Amniotic stem cell (primary cell): ENCODE data around the gene ARL15.
"Not testable (repeated sequence)": the region's sequence is repeated elsewhere in the genome, so short reads cannot be mapped to it uniquely, and the experiment has no call there.

ENCODE experiments used
- DNase-seq: peaks from one replicate; lab custom pipeline; 2025; lab: John Stamatoyannopoulos, UW

Gene ARL15

GRCh38 chr5:53895091-53895683 is 415.2 kb downstream of the ARL15 start:
- DNase-seq = no peak

GRCh38 chr5:53893626-53894025 is 416.7 kb downstream of the ARL15 start:
- no peak for DNase-seq

- no peak for DNase-seq
Measured at GRCh38 chr5:53892224-53892623, 418.1 kb downstream of the ARL15 start.

- no peak for DNase-seq
Measured at GRCh38 chr5:53891159-53891558, 419.2 kb downstream of the ARL15 start.

- no peak for DNase-seq
Measured at GRCh38 chr5:53890490-53890889, 419.9 kb downstream of the ARL15 start.

- DNase-seq = no peak
Measured at GRCh38 chr5:53884844-53885243, 425.5 kb downstream of the ARL15 start.

- no peak for DNase-seq
Measured at GRCh38 chr5:53884417-53884816, 426.0 kb downstream of the ARL15 start.

- no peak for DNase-seq
Measured at GRCh38 chr5:53882676-53883031, 427.7 kb downstream of the ARL15 start.

- DNase-seq = no peak
Measured at GRCh38 chr5:53882006-53882675, 428.2 kb downstream of the ARL15 start.

- DNase-seq = no peak
Measured at GRCh38 chr5:53879708-53880323, 430.6 kb downstream of the ARL15 start.

- DNase-seq = no peak
Measured at GRCh38 chr5:53878015-53878414, 432.4 kb downstream of the ARL15 start.

- peak; percentile 6 for DNase-seq
Measured at GRCh38 chr5:53877243-53877642, 433.1 kb downstream of the ARL15 start.

- no peak for DNase-seq
Measured at GRCh38 chr5:53874409-53874808, 436.0 kb downstream of the ARL15 start.

- DNase-seq = no peak
Measured at GRCh38 chr5:53873235-53873634, 437.1 kb downstream of the ARL15 start.

GRCh38 chr5:53871775-53872174 is 438.6 kb downstream of the ARL15 start:
- DNase-seq = no peak

- no peak for DNase-seq
Measured at GRCh38 chr5:53871050-53871449, 439.3 kb downstream of the ARL15 start.

- no peak for DNase-seq
Measured at GRCh38 chr5:53858700-53859456, 451.5 kb downstream of the ARL15 start.

GRCh38 chr5:53856506-53856905 is 453.9 kb downstream of the ARL15 start:
- DNase-seq = no peak

- DNase-seq = not testable (repeated sequence)
Measured at GRCh38 chr5:53836851-53837430, 473.4 kb downstream of the ARL15 start.

GRCh38 chr5:53834500-53834899 is 475.9 kb downstream of the ARL15 start:
- no peak for DNase-seq
